ENCODE results near the gene SEC14L5.

GRCh38 chr16:4976079-4976478, 17.9 kb downstream of the SEC14L5 start:
- no peak for TF ChIP-seq CTCF (IDR thresholded peaks at IDR 0.05; ENCODE audit: low read length)
- no peak for TF ChIP-seq EZH2 (IDR thresholded peaks at IDR 0.05; ENCODE audit: borderline replicate concordance, low read length)
